GM12874 (cell line): Measurements from ENCODE around the gene SMAD3.

Experiments
- TF ChIP-seq, protein P1 (sequence below): IDR thresholded peaks from 2 replicates; pipeline ENCODE4 v1.5.1; 2011; ENCODE audit warnings: low read depth, mild to moderate bottlenecking, control low read depth, low read length, moderate library complexity; ENCODE audit not compliant: insufficient read depth

The SMAD3 gene

DNA sequence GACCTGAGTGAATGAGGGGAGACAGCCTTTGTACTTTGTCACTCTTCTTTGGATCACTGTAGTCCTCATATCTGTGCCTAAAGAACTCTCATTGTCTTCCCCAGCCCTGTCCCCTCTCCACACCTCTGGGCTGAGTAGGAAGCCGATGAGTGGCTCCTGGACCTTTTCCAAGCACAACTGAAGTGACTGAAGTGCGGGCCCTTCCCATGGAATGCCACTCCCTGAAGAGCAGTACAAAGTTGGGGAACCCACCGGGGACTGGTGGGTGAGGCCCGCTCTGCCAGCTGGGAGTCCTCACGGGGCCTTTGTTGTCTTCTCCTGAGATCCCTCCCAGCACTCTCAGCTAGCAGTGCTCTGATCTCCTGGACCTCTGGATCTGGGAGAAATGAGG, 99.0 kb downstream of the SMAD3 start:
- TF ChIP-seq, protein P1, sequence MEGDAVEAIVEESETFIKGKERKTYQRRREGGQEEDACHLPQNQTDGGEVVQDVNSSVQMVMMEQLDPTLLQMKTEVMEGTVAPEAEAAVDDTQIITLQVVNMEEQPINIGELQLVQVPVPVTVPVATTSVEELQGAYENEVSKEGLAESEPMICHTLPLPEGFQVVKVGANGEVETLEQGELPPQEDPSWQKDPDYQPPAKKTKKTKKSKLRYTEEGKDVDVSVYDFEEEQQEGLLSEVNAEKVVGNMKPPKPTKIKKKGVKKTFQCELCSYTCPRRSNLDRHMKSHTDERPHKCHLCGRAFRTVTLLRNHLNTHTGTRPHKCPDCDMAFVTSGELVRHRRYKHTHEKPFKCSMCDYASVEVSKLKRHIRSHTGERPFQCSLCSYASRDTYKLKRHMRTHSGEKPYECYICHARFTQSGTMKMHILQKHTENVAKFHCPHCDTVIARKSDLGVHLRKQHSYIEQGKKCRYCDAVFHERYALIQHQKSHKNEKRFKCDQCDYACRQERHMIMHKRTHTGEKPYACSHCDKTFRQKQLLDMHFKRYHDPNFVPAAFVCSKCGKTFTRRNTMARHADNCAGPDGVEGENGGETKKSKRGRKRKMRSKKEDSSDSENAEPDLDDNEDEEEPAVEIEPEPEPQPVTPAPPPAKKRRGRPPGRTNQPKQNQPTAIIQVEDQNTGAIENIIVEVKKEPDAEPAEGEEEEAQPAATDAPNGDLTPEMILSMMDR: no peak

DNA sequence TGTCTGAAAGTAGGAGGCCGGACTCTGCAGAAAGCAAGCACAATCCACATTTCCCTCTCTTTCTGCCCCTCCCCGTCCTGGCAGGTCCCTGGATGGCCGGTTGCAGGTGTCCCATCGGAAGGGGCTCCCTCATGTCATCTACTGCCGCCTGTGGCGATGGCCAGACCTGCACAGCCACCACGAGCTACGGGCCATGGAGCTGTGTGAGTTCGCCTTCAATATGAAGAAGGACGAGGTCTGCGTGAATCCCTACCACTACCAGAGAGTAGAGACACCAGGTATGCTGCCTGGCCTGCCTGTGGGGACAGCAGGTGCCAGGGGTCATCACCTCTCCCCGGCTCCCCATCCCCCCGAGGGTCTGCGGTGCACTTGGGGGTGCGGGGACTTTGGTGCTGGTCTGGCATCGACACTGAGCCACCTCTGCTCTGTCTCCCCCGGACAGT, 99.4 kb downstream of the SMAD3 start:
- TF ChIP-seq, protein P1: no peak

DNA sequence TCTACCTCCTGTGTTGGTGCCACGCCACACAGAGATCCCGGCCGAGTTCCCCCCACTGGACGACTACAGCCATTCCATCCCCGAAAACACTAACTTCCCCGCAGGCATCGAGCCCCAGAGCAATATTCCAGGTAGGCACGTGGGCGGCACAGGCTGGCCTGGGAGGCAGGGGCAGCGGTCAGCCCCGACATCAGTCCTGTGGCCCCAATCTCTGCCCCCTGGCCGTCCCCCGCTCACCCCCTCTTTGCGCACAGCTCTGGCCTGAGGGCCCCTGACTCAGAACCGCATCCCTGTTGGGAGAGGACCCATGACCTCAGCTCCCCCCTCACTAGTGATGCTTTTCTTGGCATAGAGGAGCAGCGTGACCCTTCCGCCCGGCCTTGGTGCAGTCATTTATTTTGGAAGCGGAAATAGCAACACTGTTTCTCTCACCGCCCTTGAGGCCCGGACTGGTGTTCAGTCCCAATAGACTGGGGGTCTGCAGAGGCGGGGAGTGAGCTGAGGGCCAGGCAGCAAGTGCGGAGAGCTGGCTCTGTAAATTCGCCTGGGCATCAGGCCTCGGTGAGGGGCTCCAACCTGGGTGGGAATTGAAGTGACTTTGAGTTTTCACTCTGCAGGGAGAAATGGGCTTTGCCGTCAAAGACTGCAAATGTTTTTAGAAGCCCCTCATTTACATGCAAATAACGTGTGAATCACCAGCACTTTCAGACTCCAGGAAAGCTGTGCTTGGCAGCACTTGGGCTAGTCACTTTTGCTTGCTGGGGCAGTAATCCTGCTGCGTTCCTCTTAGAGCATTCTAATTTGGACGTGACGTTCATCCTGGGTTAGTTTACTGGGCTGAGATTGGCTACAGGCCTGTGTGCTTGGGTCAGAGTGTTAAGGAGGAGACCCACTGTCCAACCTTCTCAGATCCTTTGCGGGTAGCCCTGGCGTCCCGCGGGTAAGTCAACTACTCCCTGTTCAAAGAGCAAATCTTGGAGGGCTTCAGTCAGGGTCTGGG, 100.2 kb downstream of the SMAD3 start:
- TF ChIP-seq, protein P1: no peak

DNA sequence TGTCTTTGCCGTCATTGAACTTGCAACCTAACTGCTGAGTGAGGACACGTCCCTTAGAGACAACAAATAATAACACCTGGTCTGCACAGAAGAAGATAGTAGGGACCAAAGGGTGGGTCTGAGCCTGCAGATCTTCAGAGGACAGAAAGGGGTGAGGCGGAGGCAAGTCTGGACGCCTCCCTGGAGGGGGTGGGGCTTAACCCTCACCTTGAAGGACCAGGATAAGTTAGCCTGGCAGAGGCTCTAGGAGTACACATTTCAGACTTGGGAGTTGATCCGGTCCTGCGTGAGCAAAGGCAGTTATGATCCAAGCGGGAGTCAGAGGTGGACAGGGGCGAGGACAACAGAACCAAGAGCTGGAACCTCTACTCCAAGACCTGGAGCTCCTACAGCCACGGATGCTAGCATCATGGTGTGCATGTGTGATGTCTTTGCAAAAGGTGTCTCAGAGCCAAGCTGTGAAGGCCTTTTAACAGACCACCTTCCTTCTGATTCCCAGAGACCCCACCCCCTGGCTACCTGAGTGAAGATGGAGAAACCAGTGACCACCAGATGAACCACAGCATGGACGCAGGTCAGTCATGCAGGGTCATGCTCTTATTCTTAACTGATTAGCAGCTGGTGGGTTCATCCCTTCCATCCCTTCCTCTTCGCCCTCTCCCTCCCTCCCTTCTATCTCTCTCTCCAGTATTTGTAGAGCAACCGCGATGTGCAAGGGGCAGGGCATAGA, 101.0 kb downstream of the SMAD3 start:
- TF ChIP-seq, protein P1: no peak

DNA sequence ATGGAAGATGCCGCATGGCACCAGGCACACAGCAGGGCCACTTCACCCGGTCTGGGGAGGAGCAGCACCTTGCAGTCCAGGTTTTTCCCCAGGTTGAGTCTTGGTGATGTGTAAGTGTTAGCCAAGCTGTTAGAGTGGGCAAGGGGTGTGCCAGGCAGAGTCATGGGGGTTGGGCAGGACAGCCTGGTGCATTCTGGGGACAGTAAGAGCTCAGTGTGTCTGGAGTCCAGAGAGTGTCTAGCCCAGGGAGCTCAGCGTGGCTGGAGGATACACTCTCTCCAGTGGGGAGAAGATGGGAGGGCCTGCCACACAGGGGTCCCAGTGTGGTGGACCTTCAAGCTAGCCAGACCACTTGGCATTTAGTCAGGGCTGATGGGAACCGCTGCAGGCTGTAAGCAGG, 101.7 kb downstream of the SMAD3 start:
- TF ChIP-seq, protein P1: no peak

DNA sequence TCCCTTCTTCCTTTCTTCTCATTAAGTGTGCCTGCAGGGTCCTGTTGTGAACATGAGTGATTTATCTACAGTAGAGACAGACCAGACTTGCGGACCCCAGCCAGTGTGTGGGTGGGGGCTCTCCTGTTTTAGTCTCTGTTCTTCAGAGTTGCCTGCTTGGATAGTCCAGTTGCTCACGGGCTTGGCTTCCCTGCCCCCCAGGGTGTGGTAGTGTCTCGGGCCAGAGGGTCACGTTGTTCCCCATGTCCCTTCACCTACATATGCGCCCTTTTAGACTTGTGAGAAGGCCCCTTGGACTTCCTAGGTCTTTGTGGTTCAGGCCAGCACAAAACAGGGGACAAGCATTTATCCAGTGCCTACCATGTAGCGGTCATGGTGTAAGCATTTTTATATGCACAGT, 103.3 kb downstream of the SMAD3 start:
- TF ChIP-seq, protein P1: no peak

DNA sequence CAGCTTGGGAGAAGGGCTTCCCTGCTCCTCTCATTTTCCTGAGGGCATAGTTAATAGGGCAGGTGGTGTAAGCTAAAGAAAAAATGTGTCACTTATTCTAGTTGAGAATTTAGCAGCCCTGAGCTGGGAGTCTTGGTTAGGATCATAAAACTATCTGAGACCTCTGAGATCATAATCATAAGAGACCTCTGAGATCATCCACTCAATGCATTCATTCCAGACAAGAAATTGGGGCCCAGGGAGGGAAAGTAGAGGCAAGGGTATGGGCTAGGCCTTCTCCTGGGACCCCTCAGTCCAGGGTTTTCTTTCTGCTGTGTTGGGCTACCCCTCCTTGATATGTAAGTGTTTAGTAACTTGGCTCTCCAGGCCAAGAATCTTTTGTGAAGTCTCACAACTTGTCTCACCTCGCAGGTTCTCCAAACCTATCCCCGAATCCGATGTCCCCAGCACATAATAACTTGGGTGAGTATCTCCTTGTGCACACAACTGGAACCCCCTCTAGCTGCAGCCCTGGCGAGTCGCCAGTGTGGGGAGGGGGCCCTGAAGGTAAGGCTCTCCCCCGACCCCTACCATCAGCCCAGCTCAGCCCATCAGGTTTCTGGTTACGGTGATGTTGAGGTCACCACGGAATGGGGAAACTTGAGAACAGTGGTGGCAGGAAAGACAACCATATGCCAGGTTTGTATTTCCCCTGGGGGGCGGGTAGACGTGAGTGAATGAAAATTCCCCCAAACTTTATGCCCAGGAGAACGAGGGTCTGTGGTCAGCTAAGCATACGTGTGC, 104.9 kb downstream of the SMAD3 start:
- TF ChIP-seq, protein P1: no peak
